Measurements from ENCODE around the gene PSMD1. TPM values are rescaled to one million over a fixed set of nuclear protein-coding genes. Genes with fewer than 3 reads are reported as not detected.

The PSMD1 gene
- total RNA-seq, 1 donor from 2014 or later = 97.4 TPM

DNA sequence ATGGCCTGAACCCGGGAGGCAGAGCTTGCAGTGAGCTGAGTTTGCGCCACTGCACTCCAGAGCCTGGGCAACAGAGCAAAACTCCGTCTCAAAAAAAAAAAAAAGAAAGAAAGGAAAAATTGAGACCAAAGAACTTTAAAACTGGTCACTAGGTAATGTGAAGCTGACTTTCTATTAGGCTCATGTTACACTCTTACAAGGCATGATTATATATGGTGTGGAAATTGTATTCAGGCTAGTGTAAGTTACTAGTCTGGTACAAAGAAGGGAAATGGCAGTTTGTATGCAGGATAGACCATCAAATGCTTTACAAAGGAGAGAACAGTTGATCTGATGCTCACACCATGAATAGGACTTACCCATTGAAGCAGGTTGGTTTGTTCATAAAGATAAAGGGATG is 106.3 kb downstream of the PSMD1 start:
- Histone ChIP-seq H3K36me3 (peaks cover 21 to 24% of the 10 kb centered on the region in 2 donors), H3K4me1 (peaks cover 7 to 24% of the 10 kb centered on the region in 2 donors), H3K27ac (peak overlapping the region; percentile 55 to 85), H3K27me3 (no peaks in the 10 kb centered on the region), H3K9me3 (no peaks in the 10 kb centered on the region), H3K4me3 (no peak overlapping the region)
- no peak for TF ChIP-seq CTCF (IDR thresholded peaks at IDR 0.05)
- intact Hi-C loops (cut with DNase I) = loop anchor here (2.0 kb wide), 1 partner anchor 28 kb away; no protein-coding TSS in a partner anchor
- no peak for DNase-seq (ENCODE audit: low spot score in 2 of 2)

GRCh38 chr2:231163414-231164095 is 106.9 kb downstream of the PSMD1 start:
- Histone ChIP-seq H3K4me1 (peaks cover 7 to 24% of the 10 kb centered on the region in 2 donors), H3K4me3 (no peak overlapping the region), H3K9me3 (no peaks in the 10 kb centered on the region), H3K27me3 (no peaks in the 10 kb centered on the region), H3K27ac (peak overlapping the region in 1 of 2 donors; percentile 85), H3K36me3 (peaks cover 21 to 24% of the 10 kb centered on the region in 2 donors)
- no peak for TF ChIP-seq CTCF (IDR thresholded peaks at IDR 0.05)
- intact Hi-C loops (cut with DNase I) = loop anchor here (2.0 kb wide), 1 partner anchor 27 kb away; no protein-coding TSS in a partner anchor
- no peak for DNase-seq (ENCODE audit: low spot score in 2 of 2)

GRCh38 chr2:231167745-231168459 is 111.2 kb downstream of the PSMD1 start:
- H3K9me3 ChIP-seq = no peaks in the 10 kb centered on the region
- H3K27me3 ChIP-seq = no peaks in the 10 kb centered on the region
- H3K36me3 ChIP-seq = peaks cover 24 to 34% of the 10 kb centered on the region in 2 donors
- no peak for DNase-seq (ENCODE audit: low spot score in 2 of 2)
- intact Hi-C loops (cut with DNase I) = no loop called here
- peaks cover 0 to 2% of the 10 kb centered on the region in 2 donors for H3K4me1 ChIP-seq
- no peak overlapping the region for H3K27ac ChIP-seq
- no peak overlapping the region for H3K4me3 ChIP-seq
- no peak for TF ChIP-seq CTCF (IDR thresholded peaks at IDR 0.05)

DNA sequence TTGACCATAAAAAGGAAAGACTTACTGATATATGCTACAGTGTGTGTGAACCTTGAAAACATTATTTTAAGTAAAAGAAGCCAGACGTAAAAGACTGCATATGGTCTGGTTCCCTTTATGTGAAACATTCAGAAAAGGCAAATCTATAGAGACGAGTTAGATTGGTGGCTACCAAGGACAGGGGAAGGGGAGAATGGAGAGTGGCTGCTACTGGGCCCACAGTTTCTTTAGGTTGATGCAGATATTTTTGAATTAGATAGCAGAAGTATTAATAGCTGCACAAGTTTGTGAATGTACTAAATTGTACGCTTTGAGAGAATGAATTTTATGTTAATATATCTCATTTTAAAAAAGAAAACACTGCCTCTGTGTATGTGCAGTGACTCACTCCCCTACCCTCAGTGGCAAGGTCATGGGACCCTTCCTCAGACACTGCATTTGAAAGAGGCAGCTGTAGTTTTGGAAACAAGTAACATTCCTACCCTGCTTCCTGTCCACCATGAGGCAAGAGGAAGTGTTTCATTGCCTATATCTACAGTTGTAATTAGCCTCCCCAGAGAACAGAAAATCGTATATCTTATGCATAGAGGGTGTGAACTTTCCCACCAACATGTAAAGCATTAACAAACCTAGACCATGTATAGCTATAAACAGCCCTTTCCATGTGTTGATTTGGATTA is 111.9 kb downstream of the PSMD1 start:
- Histone ChIP-seq H3K27ac (no peak overlapping the region), H3K27me3 (no peaks in the 10 kb centered on the region), H3K4me1 (no peaks in the 10 kb centered on the region), H3K9me3 (no peaks in the 10 kb centered on the region), H3K4me3 (no peak overlapping the region), H3K36me3 (peaks cover 24 to 38% of the 10 kb centered on the region in 2 donors)
- intact Hi-C loops (cut with DNase I) = no loop called here
- no peak for DNase-seq (ENCODE audit: low spot score in 2 of 2)
- TF ChIP-seq CTCF (IDR thresholded peaks at IDR 0.05) = no peak

DNA sequence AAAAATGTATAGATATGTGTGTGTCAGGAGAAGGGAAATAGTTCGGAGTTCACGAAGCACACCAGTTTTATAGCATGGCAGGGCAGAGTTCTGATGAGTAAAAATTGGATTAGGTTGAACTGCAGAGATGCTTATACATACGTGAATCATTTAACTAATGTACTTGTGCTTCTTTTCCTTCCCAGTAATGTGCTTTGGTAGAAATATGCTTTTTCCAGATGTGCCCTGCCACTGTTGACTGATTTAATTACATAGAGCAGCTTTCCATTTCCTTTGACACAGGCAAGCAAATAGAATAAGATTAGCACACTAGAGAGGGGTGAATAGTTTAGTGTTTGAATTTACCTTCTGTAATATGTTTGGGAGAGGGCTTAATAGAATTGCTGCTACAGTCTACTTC is 112.8 kb downstream of the PSMD1 start:
- no peaks in the 10 kb centered on the region for H3K9me3 ChIP-seq
- no peak for DNase-seq (ENCODE audit: low spot score in 2 of 2)
- H3K4me3 ChIP-seq = no peak overlapping the region
- no peaks in the 10 kb centered on the region for H3K27me3 ChIP-seq
- H3K36me3 ChIP-seq = peaks cover 24 to 40% of the 10 kb centered on the region in 2 donors
- intact Hi-C loops (cut with DNase I) = no loop called here
- H3K4me1 ChIP-seq = no peaks in the 10 kb centered on the region
- H3K27ac ChIP-seq = no peak overlapping the region
- no peak for TF ChIP-seq CTCF (IDR thresholded peaks at IDR 0.05)
